Bronchial epithelial cell (primary cell): ENCODE measurements around the gene CLEC7A. TPM values are rescaled to one million over a fixed set of nuclear protein-coding genes. Genes with fewer than 3 reads are reported as not detected.

Source experiments
- DNase-seq: peaks from one replicate; pipeline ENCODE4 v3.0.0-alpha.2; 2010; ENCODE audit warnings: low read depth
- FAIRE-seq: peaks from 2 replicates; lab custom pipeline; 2011; peaks lifted over from hg19 to GRCh38; lab: Jason Lieb, UNC
- H3K27me3 ChIP-seq: 2 replicates; pipeline ENCODE4 v1.5.1; 2011; ENCODE audit warnings: low read length; ENCODE audit not compliant: control insufficient read depth, insufficient read depth
- H3K36me3 ChIP-seq: 2 replicates; pipeline ENCODE4 v1.5.1; 2011; ENCODE audit warnings: low read length; ENCODE audit not compliant: control insufficient read depth, insufficient read depth
- H3K4me3 ChIP-seq: 2 replicates; pipeline ENCODE4 v1.5.1; 2011; ENCODE audit warnings: mild to moderate bottlenecking, low read depth, low read length, control low read depth
- CTCF ChIP-seq: IDR thresholded peaks from 2 replicates; pipeline ENCODE4 v1.5.1; 2011; ENCODE audit warnings: mild to moderate bottlenecking, moderate library complexity, low read length, control low read depth, inconsistent platforms; ENCODE audit not compliant: insufficient read depth, severe bottlenecking
- total RNA-seq: library from RNA; depleted of rRNA; stranded (reverse); fragments of >200 nt; gene quantifications from 2 replicates; pipeline ENCODE4 v1.2.1, GENCODE V29; 2014

The CLEC7A gene
- total RNA-seq, 1 donor from 2014 or later = not detected

- no peak for TF ChIP-seq CTCF
- FAIRE-seq (no peak), DNase-seq (no peak)
- Histone ChIP-seq H3K27me3 (no peaks in the 10 kb centered on the region), H3K36me3 (no peaks in the 10 kb centered on the region), H3K4me3 (no peak overlapping the region)
Observed at GRCh38 chr12:10072131-10072530, 57.9 kb downstream of the CLEC7A start.

- DNase-seq (no peak), FAIRE-seq (no peak)
- no peaks in the 10 kb centered on the region for H3K36me3 ChIP-seq
Observed at GRCh38 chr12:10070380-10070779, 59.6 kb downstream of the CLEC7A start.

GRCh38 chr12:10069976-10070375 is 60.0 kb downstream of the CLEC7A start:
- FAIRE-seq = no peak

More at GRCh38 chr12:10070380-10070779, 59.6 kb downstream of the CLEC7A start:
- Histone ChIP-seq H3K4me3 (no peak overlapping the region), H3K27me3 (no peaks in the 10 kb centered on the region)
- TF ChIP-seq CTCF = no peak

GRCh38 chr12:10069099-10069498 is 60.9 kb downstream of the CLEC7A start:
- Histone ChIP-seq H3K27me3 (no peaks in the 10 kb centered on the region), H3K36me3 (no peaks in the 10 kb centered on the region), H3K4me3 (no peak overlapping the region)
- TF ChIP-seq CTCF = no peak
- DNase-seq = no peak
- no peak for FAIRE-seq

More at GRCh38 chr12:10069976-10070375, 60.0 kb downstream of the CLEC7A start:
- no peaks in the 10 kb centered on the region for H3K36me3 ChIP-seq
- no peak overlapping the region for H3K4me3 ChIP-seq
- no peak for TF ChIP-seq CTCF
- no peaks in the 10 kb centered on the region for H3K27me3 ChIP-seq
- no peak for DNase-seq

GRCh38 chr12:10068644-10069043 is 61.4 kb downstream of the CLEC7A start:
- DNase-seq (no peak), FAIRE-seq (no peak)
- no peaks in the 10 kb centered on the region for H3K27me3 ChIP-seq
- H3K4me3 ChIP-seq = no peak overlapping the region
- TF ChIP-seq CTCF = no peak
- no peaks in the 10 kb centered on the region for H3K36me3 ChIP-seq

GRCh38 chr12:10067942-10068341 is 62.1 kb downstream of the CLEC7A start:
- H3K4me3 ChIP-seq = no peak overlapping the region
- H3K36me3 ChIP-seq = no peaks in the 10 kb centered on the region
- TF ChIP-seq CTCF = no peak
- DNase-seq (no peak), FAIRE-seq (no peak)
- no peaks in the 10 kb centered on the region for H3K27me3 ChIP-seq
